HEK293 (cell line): ENCODE data around the gene BSDC1.

Experiments used
- AEBP2 ChIP-seq: fragments of 450-650 bp; formaldehyde crosslinking; IDR thresholded peaks from 2 replicates; pipeline ENCODE4 v1.5.1; 2016; ENCODE audit warnings: missing biosample characterization, missing genetic modification characterization, borderline replicate concordance
- EGR2 ChIP-seq: fragments of 450-650 bp; formaldehyde crosslinking; IDR thresholded peaks from 2 replicates; pipeline ENCODE4 v1.5.1; 2016; ENCODE audit warnings: low read depth, missing biosample characterization, missing genetic modification characterization
- GLI2 ChIP-seq: fragments of 450-650 bp; formaldehyde crosslinking; IDR thresholded peaks from 2 replicates; pipeline ENCODE4; 2017; ENCODE audit warnings: missing biosample characterization, missing genetic modification characterization, low read depth, borderline replicate concordance
- KLF16 ChIP-seq: fragments of 450-650 bp; formaldehyde crosslinking; IDR thresholded peaks from 2 replicates; pipeline ENCODE4 v1.5.1; 2017; ENCODE audit warnings: missing biosample characterization, missing genetic modification characterization
- KLF17 ChIP-seq: fragments of 450-650 bp; formaldehyde crosslinking; IDR thresholded peaks from 2 replicates; pipeline ENCODE4 v1.5.1; 2016; ENCODE audit warnings: missing biosample characterization, missing genetic modification characterization
- KLF9 ChIP-seq: fragments of 450-650 bp; formaldehyde crosslinking; IDR thresholded peaks from 2 replicates; pipeline ENCODE4 v1.5.1; 2016; ENCODE audit warnings: missing biosample characterization, missing genetic modification characterization, low read depth
- PBX3 ChIP-seq: sonication (generic); formaldehyde crosslinking; IDR thresholded peaks from 2 replicates; pipeline ENCODE4 v1.8.1; 2022; ENCODE audit warnings: mild to moderate bottlenecking, moderate library complexity, missing genetic modification reagents
- TSHZ1 ChIP-seq: fragments of 450-650 bp; formaldehyde crosslinking; IDR thresholded peaks from 2 replicates; pipeline ENCODE4 v1.5.1; 2016; ENCODE audit warnings: missing biosample characterization, missing genetic modification characterization, borderline replicate concordance
- ZBTB6 ChIP-seq: fragments of 450-650 bp; formaldehyde crosslinking; IDR thresholded peaks from 2 replicates; pipeline ENCODE4 v1.5.1; 2017; ENCODE audit warnings: missing biosample characterization, missing genetic modification characterization
- ZEB2 ChIP-seq: fragments of 450-650 bp; formaldehyde crosslinking; IDR thresholded peaks from 2 replicates; pipeline ENCODE4 v1.5.1; 2016; ENCODE audit warnings: missing biosample characterization, missing genetic modification characterization
- ZFP41 ChIP-seq: fragments of 450-650 bp; formaldehyde crosslinking; IDR thresholded peaks from 2 replicates; pipeline ENCODE4 v1.5.1; 2016; ENCODE audit warnings: missing biosample characterization, missing genetic modification characterization, borderline replicate concordance
- ZNF148 ChIP-seq: fragments of 450-650 bp; formaldehyde crosslinking; IDR thresholded peaks from 2 replicates; pipeline ENCODE4 v1.5.0; 2017; ENCODE audit warnings: missing biosample characterization, missing genetic modification characterization, borderline replicate concordance
- ZNF266 ChIP-seq: fragments of 450-650 bp; formaldehyde crosslinking; IDR thresholded peaks from 2 replicates; pipeline ENCODE4 v1.5.1; 2016; ENCODE audit warnings: missing biosample characterization, missing genetic modification characterization, low read depth
- ZNF280D ChIP-seq: fragments of 450-650 bp; formaldehyde crosslinking; IDR thresholded peaks from 2 replicates; pipeline ENCODE4 v1.5.1; 2016; ENCODE audit warnings: missing biosample characterization, missing genetic modification characterization
- ZNF37A ChIP-seq: fragments of 450-650 bp; IDR thresholded peaks from 2 replicates; pipeline ENCODE4 v1.5.1; 2018; ENCODE audit warnings: missing biosample characterization, missing genetic modification characterization
- ZNF561 ChIP-seq: fragments of 450-650 bp; IDR thresholded peaks from 2 replicates; pipeline ENCODE4 v1.5.1; 2018; ENCODE audit warnings: missing biosample characterization, missing genetic modification characterization, borderline replicate concordance
- ZNF585B ChIP-seq: fragments of 450-650 bp; formaldehyde crosslinking; IDR thresholded peaks from 2 replicates; pipeline ENCODE4 v1.5.1; 2016; ENCODE audit warnings: missing biosample characterization, missing genetic modification characterization
- ZNF626 ChIP-seq: fragments of 450-650 bp; sonication (Bioruptor Pico); formaldehyde crosslinking; IDR thresholded peaks from 2 replicates; pipeline ENCODE4 v1.5.1; 2018; ENCODE audit warnings: missing biosample characterization, missing genetic modification characterization, inconsistent platforms
- ZNF785 ChIP-seq: fragments of 450-650 bp; formaldehyde crosslinking; IDR thresholded peaks from 2 replicates; pipeline ENCODE4 v1.5.1; 2016; ENCODE audit warnings: missing biosample characterization, missing genetic modification characterization
- ZSCAN16 ChIP-seq: fragments of 450-650 bp; formaldehyde crosslinking; IDR thresholded peaks from 2 replicates; pipeline ENCODE4 v1.5.1; 2016; ENCODE audit warnings: missing biosample characterization, missing genetic modification characterization
- ZSCAN4 ChIP-seq: fragments of 450-650 bp; formaldehyde crosslinking; IDR thresholded peaks from 2 replicates; pipeline ENCODE4 v1.5.1; 2017; ENCODE audit warnings: missing biosample characterization, missing genetic modification characterization

The BSDC1 gene

GRCh38 chr1:32351399-32352238 lies 42.6 kb downstream of the BSDC1 start (continued):
- TF ChIP-seq ZBTB6 (tag by site-specific recombination) (no peak; the same call in 1 of the 2 replicates), ZNF148 (tag by site-specific recombination) (no peak), ZEB2 (tag by site-specific recombination) (no peak), GLI2 (tag by site-specific recombination) (no peak), ZNF626 (tag by site-specific recombination) (no peak), KLF16 (tag by site-specific recombination) (no peak; the same call in 1 of the 2 replicates), KLF9 (0 out of 2 replicates have a peak, but pooled peaks have one; percentile 17), ZSCAN16 (tag by site-specific recombination) (no peak), ZNF561 (tag by site-specific recombination) (peak; percentile 69; the same call in 1 of the 2 replicates), TSHZ1 (tag by site-specific recombination) (no peak), EGR2 (tag by site-specific recombination) (peak; percentile 74), ZNF280D (tag by site-specific recombination) (no peak), ZNF37A (no peak), ZSCAN4 (tag by site-specific recombination) (no peak), ZFP41 (tag by site-specific recombination) (no peak), ZNF785 (no peak), PBX3 (CRISPR knock-in tag) (0 out of 2 replicates have a peak, but pooled peaks have one; percentile 35), AEBP2 (tag by site-specific recombination) (no peak), KLF17 (tag by site-specific recombination) (no peak), ZNF585B (tag by site-specific recombination) (no peak), ZNF266 (tag by site-specific recombination) (0 out of 2 replicates have a peak, but pooled peaks have one; percentile 17)
